DOHH2 (cell line): ENCODE measurements around the gene EIF3B.

Experiments used
- H3F3A ChIP-seq: fragments of 200-600 bp; sonication (generic), shearing (Covaris generic); 2 replicates; pipeline ENCODE4 v1.6.0; 2016; ENCODE audit warnings: antibody characterized with exemption, mild to moderate bottlenecking; ENCODE audit not compliant: control insufficient read depth, insufficient read depth
- H3K27ac ChIP-seq: fragments of 200-600 bp; sonication (generic); 2 replicates; pipeline ENCODE4 v1.5.1; 2014; ENCODE audit warnings: low read depth, mild to moderate bottlenecking, low read length, moderate library complexity
- H3K27me3 ChIP-seq: fragments of 200-600 bp; sonication (generic); 2 replicates; pipeline ENCODE4 v1.6.1; 2014; ENCODE audit warnings: mild to moderate bottlenecking, low read length, mixed read lengths; ENCODE audit not compliant: control insufficient read depth
- H3K36me3 ChIP-seq: fragments of 200-600 bp; sonication (generic); 2 replicates; pipeline ENCODE4 v1.6.1; 2014; ENCODE audit warnings: mild to moderate bottlenecking, low read length, moderate library complexity, mixed read lengths; ENCODE audit not compliant: control insufficient read depth
- H3K4me1 ChIP-seq: fragments of 200-600 bp; sonication (generic); 2 replicates; pipeline ENCODE4 v1.6.1; 2014; ENCODE audit warnings: mild to moderate bottlenecking, low read length, mixed read lengths; ENCODE audit not compliant: control insufficient read depth
- H3K4me2 ChIP-seq: fragments of 200-600 bp; sonication (generic); 2 replicates; pipeline ENCODE4 v1.6.0; 2014; ENCODE audit warnings: mild to moderate bottlenecking, low read length, moderate library complexity
- H3K4me3 ChIP-seq: fragments of 200-600 bp; sonication (generic); 2 replicates; pipeline ENCODE4 v1.5.1; 2014; ENCODE audit warnings: mild to moderate bottlenecking, low read length, mixed read lengths
- H3K79me2 ChIP-seq: fragments of 200-600 bp; sonication (generic); 2 replicates; pipeline ENCODE4 v1.6.1; 2014; ENCODE audit warnings: mild to moderate bottlenecking, low read length, mixed read lengths; ENCODE audit not compliant: control insufficient read depth
- H3K9me2 ChIP-seq: fragments of 200-600 bp; sonication (generic); replicated peaks from 2 replicates; pipeline ENCODE4 v1.6.1; 2014; ENCODE audit warnings: mild to moderate bottlenecking, low read length, mixed read lengths; ENCODE audit not compliant: control insufficient read depth
- H3K9me3 ChIP-seq: fragments of 200-600 bp; sonication (generic); 2 replicates; pipeline ENCODE4 v1.6.1; 2014; ENCODE audit warnings: antibody characterized with exemption, low read length, mixed read lengths; ENCODE audit not compliant: control insufficient read depth, insufficient read depth
- H4K20me1 ChIP-seq: fragments of 200-600 bp; sonication (generic); 2 replicates; pipeline ENCODE4 v1.6.0; 2014; ENCODE audit warnings: low read depth, mild to moderate bottlenecking, antibody characterized with exemption, low read length, moderate library complexity; ENCODE audit not compliant: control insufficient read depth, insufficient read depth
- EZH2phosphoT487 ChIP-seq: fragments of 200-600 bp; sonication (generic); IDR thresholded peaks from 2 replicates; pipeline ENCODE4 v1.6.1; 2017; ENCODE audit warnings: borderline replicate concordance, mild to moderate bottlenecking, antibody characterized with exemption, low read length, moderate library complexity, mixed read lengths
- TF ChIP-seq, protein P1 (sequence below): fragments of 200-600 bp; sonication (generic); IDR thresholded peaks from one replicate; pipeline ENCODE4 v1.5.1; 2014; ENCODE audit warnings: antibody characterized with exemption, mild to moderate bottlenecking, low read depth, low read length; ENCODE audit not compliant: poor library complexity, severe bottlenecking

The EIF3B gene

DNA sequence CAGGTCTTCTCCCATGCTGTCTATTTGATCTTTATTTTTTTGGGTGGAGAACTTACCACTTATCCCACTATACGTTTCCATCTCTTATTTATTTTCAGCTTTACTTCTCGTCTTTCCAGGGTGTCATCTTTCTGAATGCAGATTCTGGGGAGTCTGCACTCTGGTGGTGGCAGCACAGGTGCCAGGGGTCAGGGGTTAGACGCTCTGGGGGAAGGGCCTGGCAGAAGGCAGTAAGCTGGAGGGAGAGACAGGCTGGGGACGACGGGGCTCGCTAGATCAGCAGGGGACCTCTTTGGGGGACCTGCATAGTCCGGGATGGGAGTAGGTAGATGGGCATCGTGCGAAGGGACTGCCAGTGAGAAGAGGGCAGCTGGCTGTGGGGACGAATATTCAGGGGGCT is 71.1 kb downstream of the EIF3B start:
- no peaks in the 10 kb centered on the region for H4K20me1 ChIP-seq
- no peak overlapping the region for H3K4me3 ChIP-seq
- H3K9me2 ChIP-seq: no peaks in the 10 kb centered on the region
- no peaks in the 10 kb centered on the region for H3K79me2 ChIP-seq
- H3K4me1 ChIP-seq: peaks cover 17% of the 10 kb centered on the region
- no peak for TF ChIP-seq EZH2phosphoT487
- TF ChIP-seq, protein P1, sequence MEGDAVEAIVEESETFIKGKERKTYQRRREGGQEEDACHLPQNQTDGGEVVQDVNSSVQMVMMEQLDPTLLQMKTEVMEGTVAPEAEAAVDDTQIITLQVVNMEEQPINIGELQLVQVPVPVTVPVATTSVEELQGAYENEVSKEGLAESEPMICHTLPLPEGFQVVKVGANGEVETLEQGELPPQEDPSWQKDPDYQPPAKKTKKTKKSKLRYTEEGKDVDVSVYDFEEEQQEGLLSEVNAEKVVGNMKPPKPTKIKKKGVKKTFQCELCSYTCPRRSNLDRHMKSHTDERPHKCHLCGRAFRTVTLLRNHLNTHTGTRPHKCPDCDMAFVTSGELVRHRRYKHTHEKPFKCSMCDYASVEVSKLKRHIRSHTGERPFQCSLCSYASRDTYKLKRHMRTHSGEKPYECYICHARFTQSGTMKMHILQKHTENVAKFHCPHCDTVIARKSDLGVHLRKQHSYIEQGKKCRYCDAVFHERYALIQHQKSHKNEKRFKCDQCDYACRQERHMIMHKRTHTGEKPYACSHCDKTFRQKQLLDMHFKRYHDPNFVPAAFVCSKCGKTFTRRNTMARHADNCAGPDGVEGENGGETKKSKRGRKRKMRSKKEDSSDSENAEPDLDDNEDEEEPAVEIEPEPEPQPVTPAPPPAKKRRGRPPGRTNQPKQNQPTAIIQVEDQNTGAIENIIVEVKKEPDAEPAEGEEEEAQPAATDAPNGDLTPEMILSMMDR: no peak
- H3K4me2 ChIP-seq: peak overlapping the region; percentile 5; the same call in 1 of the 2 replicates
- H3K36me3 ChIP-seq: no peaks in the 10 kb centered on the region
- no peaks in the 10 kb centered on the region for H3K9me3 ChIP-seq
- H3F3A ChIP-seq: no peaks in the 10 kb centered on the region
- H3K27ac ChIP-seq: no peak overlapping the region
- H3K27me3 ChIP-seq: no peaks in the 10 kb centered on the region
